H1 (cell line): ENCODE results near the gene CMTM2. TPM values are rescaled to one million over a fixed set of nuclear protein-coding genes. Genes with fewer than 3 reads are reported as not detected.

ENCODE experiments used
- CTCF ChIA-PET: fragments of 300-600 bp; sonication (Branson Sonifier 250); formaldehyde crosslinking; loops from one replicate; lab custom pipeline; 2021; ENCODE audit not compliant: partially characterized antibody; lab: Charles Lee
- POLR2A ChIA-PET: fragments of 300-600 bp; sonication (Branson Sonifier 250); formaldehyde crosslinking; loops from one replicate; lab custom pipeline; 2021; ENCODE audit warnings: inconsistent platforms; ENCODE audit not compliant: partially characterized antibody; lab: Charles Lee
- DNase-seq, 2 experiments: peaks; one replicate each; pipeline versions ENCODE4 v3.0.0 to v3.0.0-alpha.2; 2010 to 2022; ENCODE audit warnings: low spot score in 2 of 2, low read depth in 1 of 2, mixed read lengths in 1 of 2
- FAIRE-seq: peaks from 2 replicates; lab custom pipeline; 2011; peaks lifted over from hg19 to GRCh38; lab: Jason Lieb, UNC
- H2AFZ ChIP-seq: 2 replicates; pipeline ENCODE4 v1.8.1; 2012; ENCODE audit warnings: low read length, inconsistent platforms
- H2AK5ac ChIP-seq: 2 replicates; pipeline ENCODE4 v1.6.1; 2013; ENCODE audit warnings: low read depth, low read length
- H2BK120ac ChIP-seq: replicated peaks from 2 replicates; pipeline ENCODE3; 2013; ENCODE audit warnings: low read depth, low read length, inconsistent platforms
- H2BK12ac ChIP-seq: 2 replicates; pipeline ENCODE4 v1.6.1; 2013; ENCODE audit warnings: low read depth, low read length
- H2BK15ac ChIP-seq: 2 replicates; pipeline ENCODE4 v1.6.1; 2013; ENCODE audit warnings: low read length
- H2BK20ac ChIP-seq: 2 replicates; pipeline ENCODE4 v1.6.1; 2013; ENCODE audit warnings: low read length
- H2BK5ac ChIP-seq: 2 replicates; pipeline ENCODE4 v1.6.1; 2013; ENCODE audit warnings: low read depth, low read length
- H3K14ac ChIP-seq: 2 replicates; pipeline ENCODE4 v1.6.1; 2013; ENCODE audit warnings: inconsistent platforms; ENCODE audit not compliant: insufficient read length
- H3K18ac ChIP-seq: 2 replicates; pipeline ENCODE4 v1.6.1; 2013; ENCODE audit warnings: low read length; ENCODE audit errors: extremely low read depth
- H3K23ac ChIP-seq: 2 replicates; pipeline ENCODE4 v1.6.1; 2013; ENCODE audit warnings: inconsistent platforms; ENCODE audit not compliant: insufficient read length
- H3K23me2 ChIP-seq: 2 replicates; pipeline ENCODE4 v1.6.1; 2013; ENCODE audit warnings: low read depth, low read length
- H3K27ac ChIP-seq: 2 replicates; pipeline ENCODE4 v1.6.1; 2011; ENCODE audit warnings: low read depth, low read length, inconsistent platforms
- H3K27me3 ChIP-seq, 4 experiments: replicated peaks in 1 of 4; 1 replicate in 1 of 4; 2 replicates in 3 of 4; pipeline versions ENCODE4 v1.6.1 to v1.8.1; 2011 to 2013; ENCODE audit warnings: low read length in 3 of 4, mild to moderate bottlenecking in 3 of 4, inconsistent platforms in 2 of 4, mixed read lengths in 2 of 4, moderate library complexity in 1 of 4; ENCODE audit not compliant: control insufficient read depth in 3 of 4, insufficient read depth in 3 of 4; ENCODE audit errors: extremely low read depth in 1 of 4
- H3K36me3 ChIP-seq, 4 experiments: 2 replicates each; pipeline versions ENCODE4 v1.6.1 to v1.8.1; 2011 to 2013; ENCODE audit warnings: mild to moderate bottlenecking in 4 of 4, low read length in 3 of 4, moderate library complexity in 2 of 4, control low read depth in 1 of 4, inconsistent platforms in 1 of 4; ENCODE audit not compliant: insufficient read depth in 4 of 4, control insufficient read depth in 2 of 4
- H3K4ac ChIP-seq: replicated peaks from 2 replicates; pipeline ENCODE3; 2013; ENCODE audit warnings: low read length, low read depth, mixed read lengths, inconsistent platforms; ENCODE audit not compliant: insufficient read length
- H3K4me1 ChIP-seq, 4 experiments: replicated peaks in 1 of 4; 1 replicate in 1 of 4; 2 replicates in 3 of 4; pipeline versions ENCODE4 v1.6.1 to v1.8.1; 2011 to 2013; ENCODE audit warnings: low read length in 3 of 4, inconsistent platforms in 2 of 4, mixed read lengths in 1 of 4; ENCODE audit not compliant: insufficient read depth in 4 of 4, control insufficient read depth in 3 of 4
- H3K4me2 ChIP-seq, 2 experiments: 2 replicates each; pipeline versions ENCODE4 v1.6.1 to v1.8.1; 2011 to 2013; ENCODE audit warnings: low read depth in 2 of 2, low read length in 2 of 2, control low read depth in 1 of 2, inconsistent platforms in 1 of 2, mild to moderate bottlenecking in 1 of 2; ENCODE audit not compliant: insufficient read depth in 1 of 2
- H3K4me3 ChIP-seq, 4 experiments: fragments of 200-600, 300-600 bp in 1 of 4; sonication (generic), shearing (Covaris generic), sonication (Bioruptor Twin) in 1 of 4; 2 replicates each; pipeline versions ENCODE4 v1.5.1 to v1.8.1; 2011 to 2016; ENCODE audit warnings: low read length in 4 of 4, low read depth in 3 of 4, control low read depth in 2 of 4, inconsistent platforms in 2 of 4, mild to moderate bottlenecking in 2 of 4, mixed read lengths in 1 of 4, moderate library complexity in 1 of 4; ENCODE audit not compliant: insufficient read depth in 2 of 4; ENCODE audit errors: extremely low read depth in 1 of 4
- H3K56ac ChIP-seq: replicated peaks from 2 replicates; pipeline ENCODE3; 2013; ENCODE audit warnings: low read depth, mild to moderate bottlenecking, mixed read lengths, low read length, inconsistent platforms; ENCODE audit not compliant: insufficient read length
- H3K79me1 ChIP-seq: 2 replicates; pipeline ENCODE4 v1.6.1; 2013; ENCODE audit warnings: low read depth, low read length, control low read depth
- H3K79me2 ChIP-seq, 2 experiments: 2 replicates each; pipeline versions ENCODE4 v1.6.1 to v1.8.1; 2012 to 2013; ENCODE audit warnings: low read length in 2 of 2, mild to moderate bottlenecking in 2 of 2, inconsistent platforms in 1 of 2; ENCODE audit not compliant: insufficient read depth in 2 of 2, control insufficient read depth in 1 of 2
- H3K9ac ChIP-seq, 4 experiments: replicated peaks in 1 of 4; 1 replicate in 1 of 4; 2 replicates in 3 of 4; pipeline versions ENCODE4 v1.6.1 to v1.8.1; 2011 to 2013; ENCODE audit warnings: low read depth in 3 of 4, low read length in 3 of 4, control low read depth in 2 of 4, mild to moderate bottlenecking in 2 of 4, moderate library complexity in 2 of 4, inconsistent platforms in 1 of 4; ENCODE audit errors: extremely low read depth in 1 of 4
- H3K9me3 ChIP-seq, 2 experiments: 2 replicates each; pipeline versions ENCODE4 v1.6.1 to v1.8.1; 2012 to 2013; ENCODE audit warnings: mild to moderate bottlenecking in 2 of 2, moderate library complexity in 2 of 2, control low read depth in 1 of 2, inconsistent platforms in 1 of 2, low read depth in 1 of 2, low read length in 1 of 2, mixed read lengths in 1 of 2; ENCODE audit not compliant: insufficient read depth in 2 of 2
- H4K20me1 ChIP-seq, 2 experiments: replicated peaks in 1 of 2; 2 replicates each; pipeline versions ENCODE3 to v1.8.1; 2011 to 2013; ENCODE audit warnings: inconsistent platforms in 2 of 2, low read length in 2 of 2, mild to moderate bottlenecking in 1 of 2; ENCODE audit not compliant: insufficient read depth in 2 of 2, control insufficient read depth in 1 of 2
- H4K5ac ChIP-seq: 2 replicates; pipeline ENCODE4 v1.6.1; 2013; ENCODE audit warnings: low read length, low read depth, mixed read lengths, inconsistent platforms; ENCODE audit not compliant: insufficient read length
- H4K8ac ChIP-seq: 2 replicates; pipeline ENCODE4 v1.8.0; 2013; ENCODE audit warnings: mild to moderate bottlenecking, moderate library complexity, low read length, inconsistent platforms; ENCODE audit not compliant: insufficient read depth; ENCODE audit errors: extremely low read depth
- H4K91ac ChIP-seq: replicated peaks from 2 replicates; pipeline ENCODE3; 2013; ENCODE audit warnings: low read length, mixed read lengths, inconsistent platforms; ENCODE audit not compliant: insufficient read length
- HDAC6 ChIP-seq: IDR thresholded peaks from one replicate; pipeline ENCODE4 v1.7.1; 2012; ENCODE audit warnings: low read depth, mild to moderate bottlenecking, inconsistent platforms, low read length, moderate library complexity
- SIX5 ChIP-seq: IDR thresholded peaks from 2 replicates; pipeline ENCODE4 v1.6.1; 2011; ENCODE audit warnings: mild to moderate bottlenecking, low read depth, low read length
- WGBS, 2 experiments: shearing (Covaris generic) in 1 of 2; methylation state at CpG; one replicate each; pipeline versions ENCODE4 v1.1.6 to v1.1.7; 2013 to 2015; ENCODE audit warnings: low lambda C conversion rate in 2 of 2, mixed read lengths in 2 of 2, inconsistent platforms in 1 of 2, low coverage in 1 of 2, missing lambda C conversion rate in 1 of 2; ENCODE audit not compliant: insufficient replicate concordance in 2 of 2, insufficient coverage in 1 of 2, insufficient read length in 1 of 2; ENCODE audit errors: extremely low coverage in 1 of 2, missing lambda C conversion rate in 1 of 2; 5-methylcytosine and 5-hydroxymethylcytosine counted together
- polyA plus RNA-seq, 7 experiments: library from polyadenylated mRNA; depleted of rRNA in 3 of 7; stranded (reverse) in 5 of 7; unstranded in 2 of 7; fragments of >200 nt in 5 of 7; fragments of 200-250 nt in 2 of 7; gene quantifications; 1 replicate in 5 of 7; 2 replicates in 1 of 7; 4 replicates in 1 of 7; pipeline versions ENCODE4 v1.2.1 to v1.2.3, GENCODE V29; 2011 to 2013; ENCODE audit warnings: missing spikeins in 2 of 7, mixed read lengths in 2 of 7
- total RNA-seq: library from RNA; stranded (reverse); fragmentation: NEBNext Ultra II Directional; extraction: Animal tissue kit (Norgen Biotek cat#: 25700); gene quantifications from 2 replicates; pipeline ENCODE4 v1.2.1, GENCODE V29; 2021
- TF ChIP-seq, protein P1 (sequence below): IDR thresholded peaks from 2 replicates; pipeline ENCODE4 v1.6.1; 2012; ENCODE audit warnings: inconsistent platforms

The CMTM2 gene
- total and polyA plus RNA-seq, 2 of the 8 experiments (the other 6 are each of a cell fraction or from before 2014, with no cell fraction given), result not detected

GRCh38 chr16:66619534-66620428, 40.5 kb downstream of the CMTM2 start:
- no peak overlapping the region for H3K9ac ChIP-seq
- CTCF ChIA-PET, result interaction anchor here (0.9 to 4.6 kb wide), 4 partner anchors 11 to 38 kb away, joined by 3 to 44 read pairs (median 8); no protein-coding TSS in a partner anchor

More at GRCh38 chr16:66619534-66620428, 40.5 kb downstream of the CMTM2 start:
- no peak overlapping the region for H4K5ac ChIP-seq
- no peak overlapping the region for H2AK5ac ChIP-seq
- no peak overlapping the region; the same call in 1 of the 2 replicates for H4K8ac ChIP-seq
- TF ChIP-seq SIX5 (no peak), HDAC6 (no peak)
- TF ChIP-seq, protein P1, sequence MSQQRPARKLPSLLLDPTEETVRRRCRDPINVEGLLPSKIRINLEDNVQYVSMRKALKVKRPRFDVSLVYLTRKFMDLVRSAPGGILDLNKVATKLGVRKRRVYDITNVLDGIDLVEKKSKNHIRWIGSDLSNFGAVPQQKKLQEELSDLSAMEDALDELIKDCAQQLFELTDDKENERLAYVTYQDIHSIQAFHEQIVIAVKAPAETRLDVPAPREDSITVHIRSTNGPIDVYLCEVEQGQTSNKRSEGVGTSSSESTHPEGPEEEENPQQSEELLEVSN, result no peak
- H3K4ac ChIP-seq, result no peak overlapping the region
- H3K18ac ChIP-seq, result no peak overlapping the region
- POLR2A ChIA-PET, result interaction anchor here (0.9 to 1.2 kb wide), 2 partner anchors 11 to 17 kb away, joined by 3 to 6 read pairs; no protein-coding TSS in a partner anchor
- no peaks in the 10 kb centered on the region for H3K9me3 ChIP-seq
- no peak overlapping the region for H2BK5ac ChIP-seq
- H3K27me3 ChIP-seq, result no peaks in the 10 kb centered on the region
- H2BK20ac ChIP-seq, result no peak overlapping the region
- no peak overlapping the region for H2AFZ ChIP-seq
- no peak overlapping the region for H3K27ac ChIP-seq
- FAIRE-seq (no peak), DNase-seq (no peak)
- H3K4me3 ChIP-seq, result no peak overlapping the region
- no peak overlapping the region for H3K14ac ChIP-seq
- no peaks in the 10 kb centered on the region for H3K79me2 ChIP-seq
- H3K56ac ChIP-seq, result no peak overlapping the region
- H2BK12ac ChIP-seq, result no peak overlapping the region
- no peaks in the 10 kb centered on the region; the same call in 1 of the 2 replicates for H3K79me1 ChIP-seq
- H3K23ac ChIP-seq, result no peak overlapping the region
- H4K91ac ChIP-seq, result no peak overlapping the region
- H3K4me2 ChIP-seq, result no peak overlapping the region
- H3K36me3 ChIP-seq, result peaks cover 3 to 33% (median 7%) of the 10 kb centered on the region in 4 experiments; a peak in 5 of 8 replicates
- peaks cover 6 to 10% of the 10 kb centered on the region in 2 experiments for H4K20me1 ChIP-seq
- H3K23me2 ChIP-seq, result no peaks in the 10 kb centered on the region
- peaks cover 3 to 14% (median 8%) of the 10 kb centered on the region in 4 experiments for H3K4me1 ChIP-seq
- WGBS, 2 experiments, result 88% methylated on average over 12 of the region's 12 CpGs; no CpG with 5 or more reads in 1 of the 2 experiments
- no peak overlapping the region for H2BK15ac ChIP-seq
- no peak overlapping the region for H2BK120ac ChIP-seq
